SK-N-SH treated with all-trans-retinoic acid at 6 μM for 48 hours (cell line): ENCODE data around the gene LYPD8.

Experiments used
- ATAC-seq: fragments of 200-7000 bp; cut with Tn5 transposase; 3 replicates; pipeline ENCODE4 v1.9.1; 2020; ENCODE audit warnings: mild to moderate bottlenecking, moderate library complexity
- ARNTL ChIP-seq: fragments of 450-650 bp; formaldehyde crosslinking; IDR thresholded peaks from 2 replicates; pipeline ENCODE4 v1.5.0; 2020; ENCODE audit warnings: low read depth, mild to moderate bottlenecking, moderate library complexity, borderline replicate concordance
- BACH2 ChIP-seq: fragments of 250-450 bp; sonication (Bioruptor Pico); IDR thresholded peaks from 2 replicates; pipeline ENCODE4 v1.9.0; 2021; ENCODE audit warnings: mild to moderate bottlenecking, borderline replicate concordance
- CREB5 ChIP-seq: fragments of 250-450 bp; sonication (Bioruptor Pico); IDR thresholded peaks from 2 replicates; pipeline ENCODE4 v1.5.1; 2020; ENCODE audit warnings: low read depth, mild to moderate bottlenecking, moderate library complexity
- CSDC2 ChIP-seq: fragments of 250-450 bp; sonication (Bioruptor Pico); IDR thresholded peaks from 2 replicates; pipeline ENCODE4 v1.5.0; 2020; ENCODE audit warnings: mild to moderate bottlenecking, moderate library complexity
- ESRRG ChIP-seq: fragments of 250-450 bp; sonication (Bioruptor Pico); IDR thresholded peaks from 2 replicates; pipeline ENCODE4 v1.6.1; 2021; ENCODE audit warnings: mild to moderate bottlenecking
- GLIS3 ChIP-seq: fragments of 250-450 bp; sonication (Bioruptor Pico); IDR thresholded peaks from 2 replicates; pipeline ENCODE4 v1.5.0; 2020; ENCODE audit warnings: mild to moderate bottlenecking, moderate library complexity
- OSR1 ChIP-seq: fragments of 250-450 bp; sonication (Bioruptor Pico); IDR thresholded peaks from 2 replicates; pipeline ENCODE4 v1.8.0; 2022; ENCODE audit warnings: moderate library complexity, mild to moderate bottlenecking, inconsistent platforms
- PATZ1 ChIP-seq: fragments of 250-450 bp; sonication (Bioruptor Pico); IDR thresholded peaks from 2 replicates; pipeline ENCODE4 v1.8.0; 2020; ENCODE audit warnings: mild to moderate bottlenecking, moderate library complexity, borderline replicate concordance
- POU6F1 ChIP-seq: fragments of 250-450 bp; sonication (Bioruptor Pico); IDR thresholded peaks from 2 replicates; pipeline ENCODE4 v1.8.0; 2021; ENCODE audit warnings: low read depth, mild to moderate bottlenecking, moderate library complexity, borderline replicate concordance
- PPARA ChIP-seq: fragments of 250-450 bp; sonication (Bioruptor Pico); IDR thresholded peaks from 2 replicates; pipeline ENCODE4 v1.5.0; 2020; ENCODE audit warnings: mild to moderate bottlenecking, borderline replicate concordance
- RARB ChIP-seq: fragments of 250-450 bp; sonication (Bioruptor Pico); IDR thresholded peaks from 2 replicates; pipeline ENCODE4 v1.8.0; 2021; ENCODE audit warnings: mild to moderate bottlenecking, moderate library complexity
- SNAI2 ChIP-seq: fragments of 250-450 bp; sonication (Bioruptor Pico); IDR thresholded peaks from 2 replicates; pipeline ENCODE4 v1.5.0; 2020; ENCODE audit warnings: mild to moderate bottlenecking, moderate library complexity
- TCF4 ChIP-seq: fragments of 250-450 bp; sonication (Bioruptor Pico); IDR thresholded peaks from 2 replicates; pipeline ENCODE4 v1.8.0; 2021; ENCODE audit warnings: mild to moderate bottlenecking, moderate library complexity, borderline replicate concordance
- TOX ChIP-seq: fragments of 250-450 bp; sonication (Bioruptor Pico); IDR thresholded peaks from 2 replicates; pipeline ENCODE4 v1.8.0; 2021; ENCODE audit warnings: mild to moderate bottlenecking, moderate library complexity, borderline replicate concordance
- ZC3H10 ChIP-seq: fragments of 250-450 bp; sonication (Bioruptor Pico); IDR thresholded peaks from 2 replicates; pipeline ENCODE4 v1.5.1; 2021; ENCODE audit warnings: mild to moderate bottlenecking, moderate library complexity
- ZFP3 ChIP-seq: fragments of 250-450 bp; sonication (Bioruptor Pico); IDR thresholded peaks from 2 replicates; pipeline ENCODE4 v1.5.0; 2020; ENCODE audit warnings: mild to moderate bottlenecking, moderate library complexity
- ZNF565 ChIP-seq: fragments of 450-650 bp; formaldehyde crosslinking; conservative IDR thresholded peaks from 2 replicates; pipeline ENCODE4 v1.5.0; 2020; ENCODE audit warnings: low read depth, mild to moderate bottlenecking, moderate library complexity
- ZNF8 ChIP-seq: fragments of 450-650 bp; formaldehyde crosslinking; IDR thresholded peaks from 2 replicates; pipeline ENCODE4 v1.5.0; 2020; ENCODE audit warnings: mild to moderate bottlenecking, moderate library complexity

Gene LYPD8

GRCh38 chr1:248750496-248750895 lies 5.1 kb downstream of the LYPD8 start:
- peak; percentile 14 for ATAC-seq
- TF ChIP-seq SNAI2 (no peak), CREB5 (CRISPR knock-in tag) (no peak), GLIS3 (CRISPR knock-in tag) (no peak), OSR1 (CRISPR knock-in tag) (no peak), CSDC2 (CRISPR knock-in tag) (no peak), ARNTL (CRISPR knock-in tag) (no peak), PATZ1 (CRISPR knock-in tag) (no peak), POU6F1 (CRISPR knock-in tag) (no peak), ZNF565 (no peak), PPARA (CRISPR knock-in tag) (no peak), TCF4 (CRISPR knock-in tag) (no peak)

GRCh38 chr1:248748211-248748610 lies 7.3 kb downstream of the LYPD8 start:
- ATAC-seq: peak; percentile 52
- TF ChIP-seq BACH2 (no peak), CSDC2 (CRISPR knock-in tag) (no peak), TCF4 (CRISPR knock-in tag) (no peak), ZNF8 (CRISPR knock-in tag) (no peak), ESRRG (CRISPR knock-in tag) (no peak), TOX (CRISPR knock-in tag) (no peak), ZFP3 (CRISPR knock-in tag) (no peak), ZNF565 (no peak), PATZ1 (CRISPR knock-in tag) (no peak), ZC3H10 (CRISPR knock-in tag) (no peak), RARB (CRISPR knock-in tag) (no peak), OSR1 (CRISPR knock-in tag) (no peak), ARNTL (CRISPR knock-in tag) (no peak)

- no peak for TF ChIP-seq BACH2
- no peak for TF ChIP-seq ZNF8 (CRISPR knock-in tag)
- TF ChIP-seq, all 23 proteins: peak for 0
- no peak for ATAC-seq
Measured at GRCh38 chr1:248740876-248741275, 14.7 kb downstream of the LYPD8 start.

GRCh38 chr1:248739572-248740205 lies 15.9 kb downstream of the LYPD8 start:
- TF ChIP-seq ZNF8 (CRISPR knock-in tag): no peak
- no peak for TF ChIP-seq ZNF565
- no peak for TF ChIP-seq PATZ1 (CRISPR knock-in tag)
- no peak for TF ChIP-seq GLIS3 (CRISPR knock-in tag)

More at GRCh38 chr1:248739572-248740205, 15.9 kb downstream of the LYPD8 start:
- no peak; the same call in 2 of the 3 replicates for ATAC-seq
